Measurements from ENCODE around the gene BRAP.
"Not testable (repeated sequence)": the region's sequence is repeated elsewhere in the genome, so short reads cannot be mapped to it uniquely, and the experiment has no call there.

BRAP gene

DNA sequence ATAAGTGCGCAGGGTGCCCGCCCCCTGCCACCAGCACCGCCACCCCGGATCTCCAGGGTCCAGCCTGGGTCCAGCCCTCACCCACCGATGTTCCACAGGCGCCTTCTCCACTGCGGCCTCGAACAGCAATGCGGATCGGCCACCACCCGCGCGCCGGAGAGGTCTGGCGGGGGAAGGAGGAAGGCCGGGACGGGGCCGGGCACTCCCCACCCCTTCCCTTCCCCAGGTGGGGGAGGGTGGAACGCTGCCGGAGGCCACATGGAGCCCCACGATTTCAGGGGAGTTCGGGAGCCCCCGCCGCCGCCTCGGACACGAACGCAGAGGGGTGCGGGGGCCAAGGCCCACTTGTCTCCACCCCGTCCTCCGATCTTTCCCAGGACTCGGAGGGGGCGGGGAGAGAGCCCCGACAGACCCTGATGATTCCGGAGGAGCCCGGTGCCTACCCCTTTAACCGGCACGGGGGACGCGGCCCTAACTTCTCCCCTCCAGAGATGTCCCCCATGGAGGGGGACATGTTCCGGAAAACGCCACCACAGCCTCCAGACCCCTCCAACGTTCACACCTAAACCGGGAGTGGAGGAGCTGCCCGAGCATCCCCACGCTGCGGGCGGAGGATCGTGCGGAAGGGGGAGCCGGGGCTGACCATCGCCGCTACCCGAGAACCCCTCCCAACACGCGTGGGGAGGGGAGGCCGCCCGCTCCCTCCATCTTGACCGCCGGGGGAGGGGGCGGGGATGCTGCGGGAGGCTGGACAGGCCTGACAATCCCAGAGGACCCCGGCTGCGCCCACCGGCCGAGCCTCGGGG is 87.7 kb downstream of the BRAP start:
- no peak for TF ChIP-seq CTCF (IDR thresholded peaks at IDR 0.05; ENCODE audit: poor library complexity, severe bottlenecking)
- H3K4me1 ChIP-seq (ENCODE audit: insufficient read depth, poor library complexity, severe bottlenecking) = peaks cover 23% of the 10 kb centered on the region
- no peaks in the 10 kb centered on the region for H3K27me3 ChIP-seq (ENCODE audit: insufficient read depth, poor library complexity, severe bottlenecking)
- ATAC-seq (ENCODE audit: low read depth) = peak; percentile 37
- no peaks in the 10 kb centered on the region for H3K9me3 ChIP-seq (ENCODE audit: severe bottlenecking)
- peak; percentile 54 for DNase-seq (ENCODE audit: low spot score)
- H3K36me3 ChIP-seq (ENCODE audit: low read depth) = peaks cover 7% of the 10 kb centered on the region
- peak overlapping the region; percentile 87 for H3K27ac ChIP-seq (ENCODE audit: poor library complexity, severe bottlenecking)
- H3K4me3 ChIP-seq (ENCODE audit: severe bottlenecking) = peak overlapping the region; percentile 97

- Histone ChIP-seq H3K27me3 (ENCODE audit: insufficient read depth, poor library complexity, severe bottlenecking) (no peaks in the 10 kb centered on the region), H3K4me1 (ENCODE audit: insufficient read depth, poor library complexity, severe bottlenecking) (peaks cover 23% of the 10 kb centered on the region), H3K27ac (ENCODE audit: poor library complexity, severe bottlenecking) (peak overlapping the region; percentile 87), H3K9me3 (ENCODE audit: severe bottlenecking) (no peaks in the 10 kb centered on the region), H3K36me3 (ENCODE audit: low read depth) (peaks cover 7% of the 10 kb centered on the region), H3K4me3 (ENCODE audit: severe bottlenecking) (peak overlapping the region; percentile 97)
- DNase-seq (ENCODE audit: low spot score) = no peak
- peak; percentile 13; the same call in 2 of the 3 replicates for ATAC-seq (ENCODE audit: low read depth)
- TF ChIP-seq CTCF (IDR thresholded peaks at IDR 0.05; ENCODE audit: poor library complexity, severe bottlenecking) = no peak
Measured at GRCh38 chr12:111596985-111597830, 88.5 kb downstream of the BRAP start.

- not testable (repeated sequence) for H3K27me3 ChIP-seq (ENCODE audit: insufficient read depth, poor library complexity, severe bottlenecking); DNase-seq (ENCODE audit: low spot score); H3K4me3 ChIP-seq (ENCODE audit: severe bottlenecking); H3K9me3 ChIP-seq (ENCODE audit: severe bottlenecking); H3K36me3 ChIP-seq (ENCODE audit: low read depth); H3K27ac ChIP-seq (ENCODE audit: poor library complexity, severe bottlenecking); ATAC-seq (ENCODE audit: low read depth)
- H3K4me1 ChIP-seq (ENCODE audit: insufficient read depth, poor library complexity, severe bottlenecking) = peaks cover 23% of the 10 kb centered on the region
Measured at GRCh38 chr12:111595341-111595835, 90.4 kb downstream of the BRAP start.
